ENCODE results near the gene LPCAT1. TPM values are rescaled to one million over a fixed set of nuclear protein-coding genes. Genes with fewer than 3 reads are reported as not detected.
"Not testable (repeated sequence)": the region's sequence is repeated elsewhere in the genome, so short reads cannot be mapped to it uniquely, and the experiment has no call there.

Gene LPCAT1
- total RNA-seq, 2 donors from 2014 or later = 17.5 to 22.7 TPM

GRCh38 chr5:1526681-1527131 lies 2.9 kb upstream of the LPCAT1 start:
- no peak for DNase-seq
- ATAC-seq = no peak
- intact Hi-C loops (cut with DNase I) = no loop called here

- intact Hi-C loops (cut with DNase I) = no loop called here
- DNase-seq (peak; percentile 16), ATAC-seq (no peak)
Measured at GRCh38 chr5:1526190-1526631, 2.5 kb upstream of the LPCAT1 start.

- no peak for ATAC-seq
- peak; percentile 12 for DNase-seq
- intact Hi-C loops (cut with DNase I) = no loop called here
Measured at GRCh38 chr5:1525624-1526189, 1.9 kb upstream of the LPCAT1 start.

GRCh38 chr5:1524799-1525623 lies 1.3 kb upstream of the LPCAT1 start:
- ATAC-seq (no peak), DNase-seq (peak; percentile 22)
- intact Hi-C loops (cut with DNase I) = no loop called here

GRCh38 chr5:1524481-1524798 lies 680 bp upstream of the LPCAT1 start:
- ATAC-seq = peak; percentile 8 to 10
- intact Hi-C loops (cut with DNase I) = no loop called here
- DNase-seq = no peak

- DNase-seq (no peak), ATAC-seq (peak; percentile 6 to 20)
- intact Hi-C loops (cut with DNase I) = no loop called here
Measured at GRCh38 chr5:1523480-1523792, 324 bp downstream of the LPCAT1 start.

- intact Hi-C loops (cut with DNase I) = no loop called here
- peak; percentile 31 for DNase-seq
- ATAC-seq = peak; percentile 25 to 27
Measured at GRCh38 chr5:1522601-1523479, 920 bp downstream of the LPCAT1 start.

- DNase-seq = peak; percentile 37
- ATAC-seq = no peak
- intact Hi-C loops (cut with DNase I) = no loop called here
Measured at GRCh38 chr5:1521671-1522600, 1.8 kb downstream of the LPCAT1 start.

GRCh38 chr5:1520791-1521453 lies 2.8 kb downstream of the LPCAT1 start:
- DNase-seq = peak; percentile 15
- intact Hi-C loops (cut with DNase I) = no loop called here
- no peak for ATAC-seq

GRCh38 chr5:1519631-1520210 lies 4.0 kb downstream of the LPCAT1 start:
- intact Hi-C loops (cut with DNase I) = no loop called here
- ATAC-seq (no peak), DNase-seq (peak; percentile 13)

GRCh38 chr5:1517838-1518237 lies 5.9 kb downstream of the LPCAT1 start:
- ATAC-seq = no peak
- DNase-seq = peak; percentile 12
- intact Hi-C loops (cut with DNase I) = no loop called here

- intact Hi-C loops (cut with DNase I) = no loop called here
- no peak for ATAC-seq
Measured at GRCh38 chr5:1516615-1517601, 6.9 kb downstream of the LPCAT1 start.

GRCh38 chr5:1515921-1516571 lies 7.7 kb downstream of the LPCAT1 start:
- no peak for ATAC-seq
- DNase-seq = peak; percentile 13
- intact Hi-C loops (cut with DNase I) = no loop called here

More at GRCh38 chr5:1516615-1517601, 6.9 kb downstream of the LPCAT1 start:
- peak; percentile 18 for DNase-seq

- intact Hi-C loops (cut with DNase I) = no loop called here
- DNase-seq (peak; percentile 13), ATAC-seq (peak in 1 of 2 donors; percentile 18)
Measured at GRCh38 chr5:1515311-1515920, 8.3 kb downstream of the LPCAT1 start.

- ATAC-seq; DNase-seq; intact Hi-C loops (cut with DNase I): not testable (repeated sequence)
Measured at GRCh38 chr5:1514819-1515310, 8.9 kb downstream of the LPCAT1 start.

All from left cardiac atrium (tissue), 4 donors.